Measurements from ENCODE around the gene SLC5A3.

GRCh38 chr21:34042735-34043134 lies 30.6 kb upstream of the SLC5A3 start:
- TF ChIP-seq CTCF (IDR thresholded peaks at IDR 0.05) (no peak), POLR2AphosphoS5 (IDR thresholded peaks at IDR 0.05) (no peak)

Data from prostate gland (tissue), 2 donors.